HT1080 (cell line): ENCODE data around the gene CHRNA3. TPM values are rescaled to one million over a fixed set of nuclear protein-coding genes. Genes with fewer than 3 reads are reported as not detected.
"Not testable (repeated sequence)": the region's sequence is repeated elsewhere in the genome, so short reads cannot be mapped to it uniquely, and the experiment has no call there.

ENCODE experiments used
- DNase-seq: peaks from one replicate; pipeline ENCODE4 v3.0.0-alpha.2; 2015; ENCODE audit warnings: low read depth
- small RNA-seq: library from RNA; depleted of rRNA; stranded (forward); fragments of <200 nt; gene quantifications from one replicate; pipeline ENCODE3, GENCODE V24; 2014
- total RNA-seq: library from RNA; depleted of rRNA; stranded (reverse); fragments of >200 nt; shearing (Covaris generic); gene quantifications from 2 replicates; pipeline ENCODE4 v1.2.3, GENCODE V29; 2014; rRNA removed

Gene CHRNA3
- total RNA-seq, 1 experiment from 2014 or later: not detected

GRCh38 chr15:78563092-78563491 is 57.7 kb downstream of the CHRNA3 start:
- DNase-seq: no peak

- no peak for DNase-seq
Measured at GRCh38 chr15:78561490-78561889, 59.3 kb downstream of the CHRNA3 start.

- not testable (repeated sequence) for DNase-seq
Measured at GRCh38 chr15:78560201-78560600, 60.6 kb downstream of the CHRNA3 start.

GRCh38 chr15:78552597-78552996 is 68.2 kb downstream of the CHRNA3 start:
- no peak for DNase-seq

GRCh38 chr15:78551902-78552301 is 68.9 kb downstream of the CHRNA3 start:
- no peak for DNase-seq

GRCh38 chr15:78550815-78551214 is 70.0 kb downstream of the CHRNA3 start:
- no peak for DNase-seq

- no peak for DNase-seq
Measured at GRCh38 chr15:78550194-78550593, 70.6 kb downstream of the CHRNA3 start.

Small RNA genes within 50 kb of the gene (small RNA-seq; reads per million reads assigned to genes)
- gene AC067863.2: not detected

Other genes starting within 250 kb of the CHRNA3 start
- 9.3 and 14.5 TPM in 2 replicates for gene IREB2, start 182.8 kb downstream of the CHRNA3 start, total RNA-seq
- 0.57 and 1.6 TPM in 2 replicates for gene HYKK, start 113.4 kb downstream of the CHRNA3 start, total RNA-seq
- 255 and 276 TPM in 2 replicates for gene PSMA4, start 80.6 kb downstream of the CHRNA3 start, total RNA-seq
- gene CHRNA5, start 55.5 kb downstream of the CHRNA3 start, total RNA-seq: 9.0 and 9.2 TPM in 2 replicates
- gene CHRNB4, start 20.2 kb upstream of the CHRNA3 start, total RNA-seq: not detected in 2 replicates
- 0.23 and 0.96 TPM in 2 replicates for gene ADAMTS7, start 190.5 kb upstream of the CHRNA3 start, total RNA-seq